Bronchial epithelial cell (primary cell): Measurements from ENCODE around the gene ZWILCH. TPM values are rescaled to one million over a fixed set of nuclear protein-coding genes. Genes with fewer than 3 reads are reported as not detected.

Experiments
- DNase-seq: peaks from one replicate; pipeline ENCODE4 v3.0.0-alpha.2; 2010; ENCODE audit warnings: low read depth
- FAIRE-seq: peaks from 2 replicates; lab custom pipeline; 2011; peaks lifted over from hg19 to GRCh38; lab: Jason Lieb, UNC
- H3K27me3 ChIP-seq: 2 replicates; pipeline ENCODE4 v1.5.1; 2011; ENCODE audit warnings: low read length; ENCODE audit not compliant: control insufficient read depth, insufficient read depth
- H3K36me3 ChIP-seq: 2 replicates; pipeline ENCODE4 v1.5.1; 2011; ENCODE audit warnings: low read length; ENCODE audit not compliant: control insufficient read depth, insufficient read depth
- H3K4me3 ChIP-seq: 2 replicates; pipeline ENCODE4 v1.5.1; 2011; ENCODE audit warnings: mild to moderate bottlenecking, low read depth, low read length, control low read depth
- total RNA-seq: library from RNA; depleted of rRNA; stranded (reverse); fragments of >200 nt; gene quantifications from 2 replicates; pipeline ENCODE4 v1.2.1, GENCODE V29; 2014
- TF ChIP-seq, protein P1 (sequence below): IDR thresholded peaks from 2 replicates; pipeline ENCODE4 v1.5.1; 2011; ENCODE audit warnings: mild to moderate bottlenecking, moderate library complexity, low read length, control low read depth, inconsistent platforms; ENCODE audit not compliant: insufficient read depth, severe bottlenecking

The ZWILCH gene
- total RNA-seq, 1 donor from 2014 or later, result 6.1 TPM

DNA sequence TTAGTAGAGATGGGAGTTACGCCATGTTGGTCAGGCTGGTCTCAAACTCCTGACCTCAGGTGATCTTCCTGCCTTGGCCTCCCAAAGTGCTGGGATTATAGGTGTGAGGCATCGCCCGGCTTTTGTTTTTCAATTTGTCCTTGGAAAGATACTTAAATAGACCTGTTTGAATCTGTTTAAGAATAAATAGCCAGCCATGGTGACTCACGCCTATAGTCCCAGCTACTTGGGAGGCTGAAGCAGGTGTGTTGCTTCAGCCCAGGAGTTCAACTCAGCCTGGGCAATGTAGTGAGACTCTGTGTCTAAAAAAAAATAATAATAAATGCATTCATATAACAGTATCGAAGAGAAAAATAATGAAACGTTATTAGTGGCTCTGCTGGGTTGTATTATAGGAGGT is 24.9 kb upstream of the ZWILCH start:
- peaks cover 11% of the 10 kb centered on the region for H3K36me3 ChIP-seq
- FAIRE-seq, result no peak
- DNase-seq, result peak; percentile 63
- no peak overlapping the region for H3K4me3 ChIP-seq
- TF ChIP-seq, protein P1, sequence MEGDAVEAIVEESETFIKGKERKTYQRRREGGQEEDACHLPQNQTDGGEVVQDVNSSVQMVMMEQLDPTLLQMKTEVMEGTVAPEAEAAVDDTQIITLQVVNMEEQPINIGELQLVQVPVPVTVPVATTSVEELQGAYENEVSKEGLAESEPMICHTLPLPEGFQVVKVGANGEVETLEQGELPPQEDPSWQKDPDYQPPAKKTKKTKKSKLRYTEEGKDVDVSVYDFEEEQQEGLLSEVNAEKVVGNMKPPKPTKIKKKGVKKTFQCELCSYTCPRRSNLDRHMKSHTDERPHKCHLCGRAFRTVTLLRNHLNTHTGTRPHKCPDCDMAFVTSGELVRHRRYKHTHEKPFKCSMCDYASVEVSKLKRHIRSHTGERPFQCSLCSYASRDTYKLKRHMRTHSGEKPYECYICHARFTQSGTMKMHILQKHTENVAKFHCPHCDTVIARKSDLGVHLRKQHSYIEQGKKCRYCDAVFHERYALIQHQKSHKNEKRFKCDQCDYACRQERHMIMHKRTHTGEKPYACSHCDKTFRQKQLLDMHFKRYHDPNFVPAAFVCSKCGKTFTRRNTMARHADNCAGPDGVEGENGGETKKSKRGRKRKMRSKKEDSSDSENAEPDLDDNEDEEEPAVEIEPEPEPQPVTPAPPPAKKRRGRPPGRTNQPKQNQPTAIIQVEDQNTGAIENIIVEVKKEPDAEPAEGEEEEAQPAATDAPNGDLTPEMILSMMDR, result no peak
- no peaks in the 10 kb centered on the region for H3K27me3 ChIP-seq

DNA sequence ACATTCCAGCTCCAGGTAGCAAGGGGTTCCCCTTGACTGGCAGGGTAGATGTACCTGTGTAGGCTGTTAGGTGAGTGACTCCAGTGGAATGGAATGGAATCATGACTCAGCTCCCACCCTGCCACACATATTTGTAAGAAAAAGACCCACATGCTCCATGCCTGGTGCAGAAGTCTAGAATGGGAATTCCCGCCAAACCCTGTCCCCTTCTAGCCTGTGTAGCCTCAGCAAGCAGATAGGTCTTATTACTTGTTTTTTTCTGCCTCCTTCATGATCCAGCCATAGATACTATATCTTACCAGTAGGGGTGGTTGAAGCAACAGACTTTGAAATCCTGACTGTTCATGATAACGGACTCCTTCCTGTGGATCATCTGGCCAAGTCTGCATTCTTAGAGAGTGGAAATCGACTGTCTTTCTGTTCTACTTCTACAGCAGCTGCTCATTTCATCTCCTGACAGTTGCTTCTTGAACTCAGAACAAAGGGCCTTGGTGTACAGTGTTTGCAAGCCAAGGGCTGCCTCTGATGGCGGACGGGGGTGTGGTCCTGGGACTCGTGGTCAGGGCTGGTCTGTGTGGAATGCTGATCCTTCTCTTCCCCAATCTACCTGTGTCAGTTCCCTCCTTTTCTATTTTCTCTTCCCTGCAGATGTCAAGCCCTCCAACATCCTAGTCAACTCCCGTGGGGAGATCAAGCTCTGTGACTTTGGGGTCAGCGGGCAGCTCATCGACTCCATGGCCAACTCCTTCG is 23.8 kb upstream of the ZWILCH start:
- DNase-seq, result peak; percentile 90
- peaks cover 11% of the 10 kb centered on the region for H3K36me3 ChIP-seq

DNA sequence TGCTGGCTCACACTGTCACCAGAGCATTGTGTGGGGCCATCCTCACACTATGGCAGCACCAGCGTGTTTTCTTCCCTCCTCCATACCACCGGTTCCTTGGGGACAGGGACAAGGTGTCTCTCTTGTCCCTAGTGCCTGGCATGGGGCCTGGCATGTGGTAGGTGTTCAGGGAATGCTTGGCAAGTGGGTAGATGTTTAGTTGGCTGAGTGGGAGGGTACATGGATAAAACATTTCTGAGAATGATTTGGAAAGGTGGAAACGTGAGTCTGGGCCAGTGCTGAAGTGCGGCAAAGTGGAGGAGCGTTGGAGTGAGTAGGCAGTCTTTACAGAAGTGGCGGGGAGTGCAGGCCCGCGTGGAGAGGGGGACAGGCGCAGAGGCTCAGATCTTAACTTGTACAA is 22.6 kb upstream of the ZWILCH start:
- TF ChIP-seq, protein P1, result no peak
- H3K4me3 ChIP-seq, result no peak overlapping the region
- no peaks in the 10 kb centered on the region for H3K27me3 ChIP-seq
- peaks cover 16% of the 10 kb centered on the region for H3K36me3 ChIP-seq
- FAIRE-seq, result no peak
- no peak for DNase-seq

More for the DNA sequence above, 23.8 kb upstream of the ZWILCH start:
- FAIRE-seq, result no peak
- TF ChIP-seq, protein P1, result no peak
- H3K27me3 ChIP-seq, result no peaks in the 10 kb centered on the region
- H3K4me3 ChIP-seq, result no peak overlapping the region

DNA sequence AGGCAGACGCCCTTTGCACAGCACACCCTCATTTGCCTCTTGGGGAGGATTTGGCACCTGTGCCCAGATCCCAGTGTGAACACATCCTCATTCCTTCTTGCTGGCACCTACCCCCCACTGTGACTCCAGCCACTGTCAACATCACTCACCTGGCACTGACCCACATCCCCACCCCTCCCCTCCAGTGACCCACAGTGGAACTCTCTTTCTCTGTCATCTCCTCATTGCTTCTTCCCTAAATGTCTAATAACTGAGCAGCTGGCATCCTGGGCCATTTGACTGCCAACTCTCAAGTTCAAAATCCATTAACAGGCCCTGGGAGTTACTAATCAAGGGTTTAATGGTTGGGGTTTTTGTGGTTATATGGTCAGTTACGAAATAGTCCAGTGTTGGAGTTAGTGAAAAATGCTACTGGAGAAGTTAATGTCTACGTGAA is 22.0 kb upstream of the ZWILCH start:
- Histone ChIP-seq H3K27me3 (no peaks in the 10 kb centered on the region), H3K36me3 (peaks cover 20% of the 10 kb centered on the region), H3K4me3 (no peak overlapping the region)
- DNase-seq (no peak), FAIRE-seq (no peak)
- TF ChIP-seq, protein P1, result no peak

DNA sequence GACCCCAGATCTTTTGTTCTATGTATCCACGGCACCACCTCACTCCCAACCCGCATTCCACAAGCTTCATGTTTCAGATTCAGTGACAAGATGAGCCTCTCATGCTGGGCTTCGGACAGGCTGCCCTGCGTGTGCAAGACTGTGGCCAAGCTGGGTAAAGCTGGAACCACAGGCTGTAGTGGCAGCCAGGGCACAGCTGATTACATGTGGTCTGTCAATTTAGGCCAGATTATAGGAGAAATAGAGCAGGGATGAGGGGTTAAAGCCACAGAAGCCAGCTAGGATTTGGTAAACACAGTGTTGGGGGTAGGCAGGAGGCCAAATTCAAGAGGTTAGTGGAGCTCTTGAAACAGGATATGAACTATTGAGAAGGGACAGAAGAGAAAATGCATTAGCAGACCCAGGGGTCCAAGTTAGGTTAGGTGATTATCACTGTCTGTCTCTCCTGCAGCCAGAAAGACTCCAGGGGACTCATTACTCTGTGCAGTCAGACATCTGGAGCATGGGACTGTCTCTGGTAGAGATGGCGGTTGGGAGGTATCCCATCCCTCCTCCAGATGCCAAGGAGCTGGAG is 20.5 kb upstream of the ZWILCH start:
- Histone ChIP-seq H3K4me3 (no peak overlapping the region), H3K36me3 (peaks cover 22% of the 10 kb centered on the region), H3K27me3 (no peaks in the 10 kb centered on the region)
- DNase-seq (no peak), FAIRE-seq (no peak)
- TF ChIP-seq, protein P1, result no peak
